Muscle layer of colon (tissue), 2 donors: Measurements from ENCODE around the gene PIP4K2B.
A peak's percentile ranks its signal among the peaks of the same experiment; 100 is the strongest.

ENCODE experiments used
- H3K27ac ChIP-seq: one replicate; pipeline ENCODE4 v1.7.0; 2013; ENCODE audit warnings: low read depth, mild to moderate bottlenecking, low read length, moderate library complexity
- H3K27me3 ChIP-seq, 2 donors: one replicate each; pipeline ENCODE4 v1.7.0; 2013; ENCODE audit warnings: low read length in 2 of 2, mild to moderate bottlenecking in 2 of 2; ENCODE audit not compliant: insufficient read depth in 2 of 2, control insufficient read depth in 1 of 2
- H3K36me3 ChIP-seq: one replicate; pipeline ENCODE4 v1.7.0; 2013; ENCODE audit warnings: mild to moderate bottlenecking, low read length; ENCODE audit not compliant: insufficient read depth
- H3K4me1 ChIP-seq: one replicate; pipeline ENCODE4 v1.7.0; 2013; ENCODE audit warnings: mild to moderate bottlenecking, low read length; ENCODE audit not compliant: insufficient read depth
- H3K4me3 ChIP-seq, 2 donors: one replicate each; pipeline ENCODE4 v1.7.0; 2013; ENCODE audit warnings: low read length in 2 of 2, low read depth in 1 of 2, mild to moderate bottlenecking in 1 of 2, moderate library complexity in 1 of 2
- H3K9ac ChIP-seq: one replicate; pipeline ENCODE4 v1.7.0; 2013; ENCODE audit warnings: low read length
- H3K9me3 ChIP-seq: one replicate; pipeline ENCODE4 v1.7.0; 2013; ENCODE audit warnings: mild to moderate bottlenecking, low read length
- donor health status: abdominal sarcoma.
- donor health status: Adenocarcinoma of cecum.

Gene PIP4K2B

DNA sequence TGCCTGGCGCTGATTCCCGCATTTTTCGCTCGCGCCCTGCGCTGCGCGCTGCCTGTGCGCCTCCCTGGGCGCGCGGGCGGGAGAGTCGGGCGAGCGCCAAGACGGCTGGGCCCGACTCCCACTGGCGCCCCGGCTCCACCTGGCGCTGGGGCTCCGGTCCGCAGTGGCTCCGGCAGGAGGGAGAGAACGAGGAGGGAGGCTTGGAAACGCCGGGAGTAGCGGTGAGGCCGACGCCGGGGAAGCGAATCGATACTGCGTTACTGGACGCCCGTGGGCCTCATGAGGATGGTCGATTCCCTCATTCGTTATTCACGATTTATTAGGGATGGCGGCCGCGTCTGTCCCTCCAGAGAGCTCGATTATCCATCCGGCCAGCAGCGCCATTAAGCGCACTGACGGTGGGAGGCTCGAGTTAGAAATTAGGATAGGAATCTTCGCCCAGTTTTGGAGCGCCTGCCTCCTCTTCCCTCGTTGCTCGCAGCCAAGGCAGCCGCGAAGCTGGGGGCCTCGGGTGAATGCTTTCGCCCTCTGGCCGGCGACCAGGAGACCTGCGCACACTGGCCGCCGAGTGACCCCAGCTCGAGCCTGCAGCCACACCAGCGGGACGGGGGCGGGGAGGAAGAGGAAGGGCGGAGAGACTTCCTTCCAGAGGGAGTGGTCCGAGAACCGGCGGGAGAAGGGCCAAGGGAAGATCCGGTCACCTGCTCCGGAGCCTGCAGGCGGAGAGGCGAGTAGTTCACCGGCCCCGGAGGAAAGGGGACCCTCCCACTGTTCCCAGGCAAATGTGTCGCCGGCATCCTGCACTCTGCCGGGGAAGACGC lies 49.9 kb downstream of the PIP4K2B start:
- Histone ChIP-seq H3K27ac (peak overlapping the region; percentile 90), H3K4me1 (peaks cover 45% of the 10 kb centered on the region), H3K27me3 (peaks cover 0 to 5% of the 10 kb centered on the region in 2 donors), H3K9me3 (no peaks in the 10 kb centered on the region), H3K9ac (peak overlapping the region; percentile 33), H3K4me3 (peak overlapping the region; percentile 62 to 66), H3K36me3 (peaks cover 1% of the 10 kb centered on the region)

- Histone ChIP-seq H3K9me3 (no peaks in the 10 kb centered on the region), H3K27ac (peak overlapping the region; percentile 90), H3K4me1 (peaks cover 43% of the 10 kb centered on the region), H3K4me3 (peak overlapping the region; percentile 62 to 66), H3K9ac (peak overlapping the region; percentile 33), H3K36me3 (no peaks in the 10 kb centered on the region), H3K27me3 (peaks cover 0 to 5% of the 10 kb centered on the region in 2 donors)
Observed at GRCh38 chr17:38748892-38749222, 50.5 kb downstream of the PIP4K2B start.

- H3K9ac ChIP-seq = peak within 1 kb of the TSS; percentile 68
- H3K36me3 ChIP-seq = no peaks in the 10 kb centered on the region
- H3K4me1 ChIP-seq = peaks cover 37% of the 10 kb centered on the region
- H3K27me3 ChIP-seq = peaks cover 0 to 5% of the 10 kb centered on the region in 2 donors
- peak within 1 kb of the TSS; percentile 90 for H3K27ac ChIP-seq
- H3K4me3 ChIP-seq = peak within 1 kb of the TSS; percentile 62 to 66
- H3K9me3 ChIP-seq = no peaks in the 10 kb centered on the region
Observed at GRCh38 chr17:38748149-38748891, 51.0 kb downstream of the PIP4K2B start, which contains the start of gene PCGF2. Gene PCGF2 (minus strand): TSS chr17:38748336. CDS start chr17:38740402, 7,934 bp downstream.

DNA sequence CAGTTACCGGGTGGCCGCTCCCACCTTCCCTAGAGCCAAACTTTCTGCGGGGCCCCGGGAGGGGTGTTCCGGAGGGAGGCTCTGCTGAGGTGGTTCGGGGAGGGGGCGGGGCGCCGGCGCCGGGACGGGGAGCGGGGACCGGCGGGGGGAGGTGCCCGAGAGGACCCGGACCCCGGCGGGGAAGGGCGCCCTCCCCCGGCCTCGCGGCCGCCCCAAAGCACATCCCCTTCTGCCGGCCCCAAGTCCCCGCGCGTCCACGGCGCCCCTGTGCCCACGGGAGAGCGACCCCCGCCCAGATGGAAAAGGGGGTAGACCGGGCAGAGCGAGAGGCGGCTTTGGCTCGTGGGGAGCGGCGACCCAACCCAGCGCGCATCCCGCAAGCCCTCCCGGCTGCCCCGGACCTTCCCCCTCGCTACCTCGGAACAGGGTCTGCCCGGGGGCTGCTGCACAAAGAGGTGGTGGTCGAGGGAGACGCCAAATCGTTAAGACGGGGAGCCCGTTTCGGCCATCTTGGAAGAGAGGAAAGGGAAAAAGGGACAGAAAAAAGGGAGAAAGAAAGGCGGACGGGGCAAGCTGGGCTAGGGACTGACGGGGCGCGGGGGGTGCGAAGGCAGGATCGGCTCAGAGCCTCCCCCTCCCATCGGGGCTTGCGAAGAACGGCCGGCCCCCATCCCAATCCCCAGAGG lies 51.8 kb downstream of the PIP4K2B start:
- peak overlapping the region; percentile 49 to 63 for H3K4me3 ChIP-seq
- H3K9ac ChIP-seq = peak overlapping the region; percentile 53
- H3K27ac ChIP-seq = peak overlapping the region; percentile 59
- H3K9me3 ChIP-seq = no peaks in the 10 kb centered on the region
- peaks cover 0 to 5% of the 10 kb centered on the region in 2 donors for H3K27me3 ChIP-seq
- no peaks in the 10 kb centered on the region for H3K36me3 ChIP-seq
- H3K4me1 ChIP-seq = peaks cover 37% of the 10 kb centered on the region

DNA sequence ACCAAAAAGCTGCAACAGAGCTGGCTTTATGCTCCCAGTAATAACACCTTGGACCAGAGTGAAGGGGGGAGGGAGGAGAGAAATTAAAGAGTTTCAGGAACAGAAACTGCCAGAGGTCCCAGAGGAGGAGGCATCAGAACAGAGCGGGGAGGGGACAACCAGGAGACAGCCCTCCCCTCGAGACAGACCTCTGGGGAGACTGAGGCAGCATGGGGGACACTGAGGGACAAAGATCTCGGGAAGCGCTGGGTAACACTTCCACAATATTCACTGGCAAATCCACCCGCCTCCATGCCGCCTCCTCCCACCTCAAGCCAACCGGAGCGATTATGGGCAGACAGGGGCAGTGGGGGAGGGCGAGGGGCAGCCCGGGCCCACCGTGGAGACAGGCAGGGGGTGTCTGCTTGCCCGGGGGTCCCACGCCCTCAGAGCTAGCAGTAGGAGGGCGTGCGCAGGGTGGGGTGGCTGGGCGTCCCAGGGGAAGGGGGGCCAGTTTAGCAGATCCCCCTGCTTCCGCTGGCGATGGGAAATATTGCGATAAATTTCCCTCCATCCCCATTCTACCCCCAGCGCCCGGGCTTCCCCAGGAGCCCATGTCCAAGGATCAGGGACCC lies 52.4 kb downstream of the PIP4K2B start:
- peaks cover 0 to 4% of the 10 kb centered on the region in 2 donors for H3K27me3 ChIP-seq
- H3K4me3 ChIP-seq = peak overlapping the region; percentile 49 to 63
- H3K4me1 ChIP-seq = peaks cover 41% of the 10 kb centered on the region

GRCh38 chr17:38746004-38746848 lies 53.1 kb downstream of the PIP4K2B start:
- H3K4me3 ChIP-seq = peak overlapping the region; percentile 49 to 63
- H3K27me3 ChIP-seq = no peaks in the 10 kb centered on the region
- no peaks in the 10 kb centered on the region for H3K9me3 ChIP-seq
- H3K9ac ChIP-seq = peak overlapping the region; percentile 68
- H3K36me3 ChIP-seq = no peaks in the 10 kb centered on the region
- H3K4me1 ChIP-seq = peaks cover 41% of the 10 kb centered on the region
- peak overlapping the region; percentile 59 for H3K27ac ChIP-seq

More for the DNA sequence above, 52.4 kb downstream of the PIP4K2B start:
- H3K9ac ChIP-seq = peak overlapping the region; percentile 68
- no peaks in the 10 kb centered on the region for H3K36me3 ChIP-seq
- peak overlapping the region; percentile 59 for H3K27ac ChIP-seq
- H3K9me3 ChIP-seq = no peaks in the 10 kb centered on the region

DNA sequence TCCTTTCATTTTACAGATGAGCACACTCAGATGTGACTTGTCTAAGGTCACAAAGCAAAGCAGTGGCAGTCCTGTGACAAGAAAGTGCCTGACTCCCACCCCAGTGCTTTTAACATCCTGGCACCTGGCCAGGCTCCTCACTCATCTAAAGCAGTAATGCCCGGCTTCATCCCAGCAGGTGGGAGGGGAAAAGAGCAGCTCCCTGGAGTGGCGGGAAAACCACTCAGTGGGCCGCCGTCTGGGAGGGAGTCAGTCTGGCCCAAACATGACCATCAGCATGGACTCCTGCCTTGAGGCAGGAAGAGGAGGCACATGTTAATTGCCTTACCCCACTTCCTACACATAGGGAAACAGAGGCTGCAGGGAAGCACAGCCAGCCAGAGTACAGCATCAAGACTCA lies 53.8 kb downstream of the PIP4K2B start:
- Histone ChIP-seq H3K9me3 (no peaks in the 10 kb centered on the region), H3K27ac (peak overlapping the region; percentile 4), H3K4me1 (peaks cover 46% of the 10 kb centered on the region), H3K36me3 (no peaks in the 10 kb centered on the region), H3K9ac (no peak overlapping the region), H3K27me3 (no peaks in the 10 kb centered on the region), H3K4me3 (no peak overlapping the region)

- H3K9me3 ChIP-seq = no peaks in the 10 kb centered on the region
- peak overlapping the region; percentile 19 for H3K27ac ChIP-seq
- no peak overlapping the region for H3K4me3 ChIP-seq
- no peak overlapping the region for H3K9ac ChIP-seq
- H3K27me3 ChIP-seq = no peaks in the 10 kb centered on the region
- peaks cover 13% of the 10 kb centered on the region for H3K36me3 ChIP-seq
- H3K4me1 ChIP-seq = peaks cover 38% of the 10 kb centered on the region
Observed at GRCh38 chr17:38743556-38744171, 55.7 kb downstream of the PIP4K2B start.

- Histone ChIP-seq H3K27ac (peak overlapping the region; percentile 69), H3K4me3 (no peak overlapping the region), H3K4me1 (peaks cover 38% of the 10 kb centered on the region)
Observed at GRCh38 chr17:38742411-38743308, 56.7 kb downstream of the PIP4K2B start.

More at GRCh38 chr17:38742411-38743308, 56.7 kb downstream of the PIP4K2B start:
- Histone ChIP-seq H3K9me3 (no peaks in the 10 kb centered on the region), H3K9ac (peak overlapping the region; percentile 3), H3K27me3 (no peaks in the 10 kb centered on the region), H3K36me3 (peaks cover 17% of the 10 kb centered on the region)
